ENCODE data around the gene AUH. TPM values are rescaled to one million over a fixed set of nuclear protein-coding genes. Genes with fewer than 3 reads are reported as not detected.
A peak's percentile ranks its signal among the peaks of the same experiment; 100 is the strongest.

AUH gene
- total and polyA plus RNA-seq, 2 donors from 2014 or later: 31.6 to 63.5 TPM

DNA sequence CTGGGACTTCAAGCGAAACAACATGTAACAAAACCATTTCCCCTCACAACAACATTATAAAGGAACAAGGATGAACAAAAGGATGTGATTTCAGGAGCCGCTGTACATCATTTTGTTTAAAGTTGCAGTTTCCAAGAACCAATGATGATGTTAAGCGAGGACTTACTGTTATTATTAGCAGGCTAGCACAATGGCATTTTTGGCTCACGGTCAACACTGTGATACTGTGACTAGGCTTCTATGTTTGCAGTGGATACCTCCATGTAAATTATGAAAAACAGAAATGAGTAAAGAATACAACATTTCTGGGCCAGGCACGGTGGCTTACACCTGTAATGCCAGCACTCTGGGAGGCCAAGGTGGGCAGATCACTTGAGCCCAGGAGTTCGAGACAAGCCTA, 113.0 kb downstream of the AUH start:
- intact Hi-C loops (cut with DNase I): no loop called here
- TF ChIP-seq, protein P1, sequence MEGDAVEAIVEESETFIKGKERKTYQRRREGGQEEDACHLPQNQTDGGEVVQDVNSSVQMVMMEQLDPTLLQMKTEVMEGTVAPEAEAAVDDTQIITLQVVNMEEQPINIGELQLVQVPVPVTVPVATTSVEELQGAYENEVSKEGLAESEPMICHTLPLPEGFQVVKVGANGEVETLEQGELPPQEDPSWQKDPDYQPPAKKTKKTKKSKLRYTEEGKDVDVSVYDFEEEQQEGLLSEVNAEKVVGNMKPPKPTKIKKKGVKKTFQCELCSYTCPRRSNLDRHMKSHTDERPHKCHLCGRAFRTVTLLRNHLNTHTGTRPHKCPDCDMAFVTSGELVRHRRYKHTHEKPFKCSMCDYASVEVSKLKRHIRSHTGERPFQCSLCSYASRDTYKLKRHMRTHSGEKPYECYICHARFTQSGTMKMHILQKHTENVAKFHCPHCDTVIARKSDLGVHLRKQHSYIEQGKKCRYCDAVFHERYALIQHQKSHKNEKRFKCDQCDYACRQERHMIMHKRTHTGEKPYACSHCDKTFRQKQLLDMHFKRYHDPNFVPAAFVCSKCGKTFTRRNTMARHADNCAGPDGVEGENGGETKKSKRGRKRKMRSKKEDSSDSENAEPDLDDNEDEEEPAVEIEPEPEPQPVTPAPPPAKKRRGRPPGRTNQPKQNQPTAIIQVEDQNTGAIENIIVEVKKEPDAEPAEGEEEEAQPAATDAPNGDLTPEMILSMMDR (IDR thresholded peaks at IDR 0.05; ENCODE audit: borderline replicate concordance, extremely low read depth, insufficient read depth): no peak
- Histone ChIP-seq H3K9me3 (ENCODE audit: control insufficient read depth in 2 of 3, insufficient read depth in 1 of 3, low read length in 3 of 3) (no peaks in the 10 kb centered on the region), H3K27ac (ENCODE audit: low read depth in 2 of 2, low read length in 2 of 2) (no peak overlapping the region), H3K4me3 (ENCODE audit: low read length in 3 of 3) (no peak overlapping the region), H3K27me3 (ENCODE audit: control insufficient read depth, insufficient read depth, low read length) (no peaks in the 10 kb centered on the region), H3K4me1 (ENCODE audit: control insufficient read depth in 2 of 3, insufficient read depth in 2 of 3, low read depth in 1 of 3, low read length in 3 of 3) (peaks cover 0 to 4% (median 0%) of the 10 kb centered on the region in 3 donors), H3K9ac (ENCODE audit: low read length in 3 of 3) (no peak overlapping the region), H3K36me3 (ENCODE audit: control insufficient read depth in 2 of 3, insufficient read depth in 3 of 3, low read length in 3 of 3) (no peaks in the 10 kb centered on the region)
- DNase-seq: no peak
- no peak for FAIRE-seq

GRCh38 chr9:91247278-91247677, 114.4 kb downstream of the AUH start:
- FAIRE-seq: no peak
- TF ChIP-seq, protein P1 (IDR thresholded peaks at IDR 0.05; ENCODE audit: borderline replicate concordance, extremely low read depth, insufficient read depth): no peak
- H3K4me3 ChIP-seq (ENCODE audit: low read length in 3 of 3): no peak overlapping the region

GRCh38 chr9:91246846-91247245, 114.9 kb downstream of the AUH start:
- H3K4me3 ChIP-seq (ENCODE audit: low read length in 3 of 3): no peak overlapping the region
- intact Hi-C loops (cut with DNase I): no loop called here
- DNase-seq: peak in 2 of 5 donors; percentile 9 to 40
- FAIRE-seq: no peak
- H3K9ac ChIP-seq (ENCODE audit: low read length in 3 of 3): no peak overlapping the region
- no peaks in the 10 kb centered on the region for H3K27me3 ChIP-seq (ENCODE audit: control insufficient read depth, insufficient read depth, low read length)
- peaks cover 0 to 7% (median 6%) of the 10 kb centered on the region in 3 donors for H3K4me1 ChIP-seq (ENCODE audit: control insufficient read depth in 2 of 3, insufficient read depth in 2 of 3, low read depth in 1 of 3, low read length in 3 of 3)
- no peak overlapping the region for H3K27ac ChIP-seq (ENCODE audit: low read depth in 2 of 2, low read length in 2 of 2)
- no peaks in the 10 kb centered on the region for H3K9me3 ChIP-seq (ENCODE audit: control insufficient read depth in 2 of 3, insufficient read depth in 1 of 3, low read length in 3 of 3)
- no peaks in the 10 kb centered on the region for H3K36me3 ChIP-seq (ENCODE audit: control insufficient read depth in 2 of 3, insufficient read depth in 3 of 3, low read length in 3 of 3)
- TF ChIP-seq, protein P1 (IDR thresholded peaks at IDR 0.05; ENCODE audit: borderline replicate concordance, extremely low read depth, insufficient read depth): no peak

More at GRCh38 chr9:91247278-91247677, 114.4 kb downstream of the AUH start:
- intact Hi-C loops (cut with DNase I): no loop called here
- Histone ChIP-seq H3K9ac (ENCODE audit: low read length in 3 of 3) (no peak overlapping the region), H3K4me1 (ENCODE audit: control insufficient read depth in 2 of 3, insufficient read depth in 2 of 3, low read depth in 1 of 3, low read length in 3 of 3) (peaks cover 0 to 4% (median 2%) of the 10 kb centered on the region in 3 donors), H3K9me3 (ENCODE audit: control insufficient read depth in 2 of 3, insufficient read depth in 1 of 3, low read length in 3 of 3) (no peaks in the 10 kb centered on the region), H3K27ac (ENCODE audit: low read depth in 2 of 2, low read length in 2 of 2) (no peak overlapping the region), H3K36me3 (ENCODE audit: control insufficient read depth in 2 of 3, insufficient read depth in 3 of 3, low read length in 3 of 3) (no peaks in the 10 kb centered on the region), H3K27me3 (ENCODE audit: control insufficient read depth, insufficient read depth, low read length) (no peaks in the 10 kb centered on the region)
- DNase-seq: no peak

Measured in kidney (tissue), 14 donors.